RWPE1 (cell line): Measurements from ENCODE around the gene PCDH9.

Experiments
- CTCF ChIA-PET: fragments of 350-600 bp; sonication (Branson Sonifier 250); formaldehyde crosslinking; extraction: SDS; loops from one replicate; lab custom pipeline; 2021; lab: Yijun Ruan, JAX
- POLR2A ChIA-PET: fragments of 400-600 bp; formaldehyde crosslinking; extraction: SDS; loops from one replicate; lab custom pipeline; 2020; ENCODE audit warnings: antibody characterized with exemption; ENCODE audit not compliant: low non-redundant PET; lab: Yijun Ruan, JAX
- DNase-seq: peaks from one replicate; pipeline ENCODE4 v3.0.0; 2012; ENCODE audit warnings: low spot score
- H3K27ac ChIP-seq: fragments of 450-650 bp; 2 replicates; pipeline ENCODE4 v1.5.1; 2017
- TF ChIP-seq, protein P1 (sequence below): fragments of 450-650 bp; conservative IDR thresholded peaks from 2 replicates; pipeline ENCODE4 v1.5.1; 2017; ENCODE audit warnings: low read depth, mild to moderate bottlenecking

Gene PCDH9

DNA sequence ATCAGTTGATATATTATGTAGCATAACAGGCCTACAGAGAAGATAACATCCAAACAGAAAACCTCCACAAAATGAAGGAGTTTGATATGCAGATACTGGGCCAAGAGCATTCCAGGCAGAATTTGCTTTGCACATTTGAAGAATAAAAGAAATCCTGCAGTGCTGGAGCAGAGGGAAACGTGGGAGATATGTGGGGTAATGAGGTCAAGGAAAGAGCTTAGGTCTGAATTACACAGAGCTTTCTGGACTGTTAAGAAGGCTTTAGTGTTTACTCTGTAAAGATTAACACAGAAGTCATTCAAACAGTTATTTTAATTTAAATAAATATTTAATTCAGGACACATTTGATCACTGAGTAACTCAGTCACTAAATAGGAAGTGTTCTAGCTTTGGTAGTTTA, 692.7 kb downstream of the PCDH9 start:
- no peak overlapping the region for H3K27ac ChIP-seq
- ChIA-PET POLR2A (no interaction called here), CTCF (no interaction called here)
- TF ChIP-seq, protein P1, sequence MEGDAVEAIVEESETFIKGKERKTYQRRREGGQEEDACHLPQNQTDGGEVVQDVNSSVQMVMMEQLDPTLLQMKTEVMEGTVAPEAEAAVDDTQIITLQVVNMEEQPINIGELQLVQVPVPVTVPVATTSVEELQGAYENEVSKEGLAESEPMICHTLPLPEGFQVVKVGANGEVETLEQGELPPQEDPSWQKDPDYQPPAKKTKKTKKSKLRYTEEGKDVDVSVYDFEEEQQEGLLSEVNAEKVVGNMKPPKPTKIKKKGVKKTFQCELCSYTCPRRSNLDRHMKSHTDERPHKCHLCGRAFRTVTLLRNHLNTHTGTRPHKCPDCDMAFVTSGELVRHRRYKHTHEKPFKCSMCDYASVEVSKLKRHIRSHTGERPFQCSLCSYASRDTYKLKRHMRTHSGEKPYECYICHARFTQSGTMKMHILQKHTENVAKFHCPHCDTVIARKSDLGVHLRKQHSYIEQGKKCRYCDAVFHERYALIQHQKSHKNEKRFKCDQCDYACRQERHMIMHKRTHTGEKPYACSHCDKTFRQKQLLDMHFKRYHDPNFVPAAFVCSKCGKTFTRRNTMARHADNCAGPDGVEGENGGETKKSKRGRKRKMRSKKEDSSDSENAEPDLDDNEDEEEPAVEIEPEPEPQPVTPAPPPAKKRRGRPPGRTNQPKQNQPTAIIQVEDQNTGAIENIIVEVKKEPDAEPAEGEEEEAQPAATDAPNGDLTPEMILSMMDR: no peak
- no peak for DNase-seq

DNA sequence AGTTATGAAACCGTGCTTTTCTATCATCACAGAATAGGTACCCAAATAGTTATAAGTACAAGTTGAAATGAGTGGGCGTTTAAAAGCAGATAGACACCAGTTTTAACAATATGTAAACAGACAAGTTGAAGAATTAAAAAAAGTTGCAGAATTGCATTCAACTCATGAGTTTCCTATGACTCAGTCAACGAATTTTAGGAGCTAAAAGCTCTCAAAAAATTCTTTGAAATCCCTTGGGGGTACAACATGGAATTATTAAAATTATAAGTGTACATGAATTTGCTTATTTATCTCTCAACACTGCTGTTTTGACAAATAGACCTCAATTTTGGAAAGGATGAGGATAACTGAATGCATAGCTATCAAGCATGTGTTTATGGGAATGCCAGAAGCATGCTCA, 693.4 kb downstream of the PCDH9 start:
- H3K27ac ChIP-seq: no peak overlapping the region
- no peak for DNase-seq
- TF ChIP-seq, protein P1: no peak
- POLR2A ChIA-PET: no interaction called here
- CTCF ChIA-PET: no interaction called here

DNA sequence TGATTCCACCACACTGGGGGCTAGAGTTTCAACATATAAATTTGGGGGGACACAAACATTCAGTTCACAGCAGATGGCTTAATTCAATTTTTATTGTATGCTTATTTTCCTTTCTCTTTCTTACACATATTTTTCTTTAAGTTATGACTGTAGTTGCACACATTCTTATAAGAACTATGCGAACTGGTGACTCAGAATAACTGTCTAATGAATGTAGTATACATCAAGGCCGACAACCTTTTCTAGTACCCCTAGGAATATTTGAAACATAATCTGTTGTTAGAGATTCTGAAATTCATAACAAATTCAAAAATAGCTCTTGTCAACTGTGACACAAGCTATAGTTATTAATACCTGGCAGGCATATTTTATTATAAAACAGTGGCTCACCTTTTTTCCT, 695.6 kb downstream of the PCDH9 start:
- POLR2A ChIA-PET: no interaction called here
- no peak overlapping the region for H3K27ac ChIP-seq
- TF ChIP-seq, protein P1: no peak
- no peak for DNase-seq
- CTCF ChIA-PET: no interaction called here

DNA sequence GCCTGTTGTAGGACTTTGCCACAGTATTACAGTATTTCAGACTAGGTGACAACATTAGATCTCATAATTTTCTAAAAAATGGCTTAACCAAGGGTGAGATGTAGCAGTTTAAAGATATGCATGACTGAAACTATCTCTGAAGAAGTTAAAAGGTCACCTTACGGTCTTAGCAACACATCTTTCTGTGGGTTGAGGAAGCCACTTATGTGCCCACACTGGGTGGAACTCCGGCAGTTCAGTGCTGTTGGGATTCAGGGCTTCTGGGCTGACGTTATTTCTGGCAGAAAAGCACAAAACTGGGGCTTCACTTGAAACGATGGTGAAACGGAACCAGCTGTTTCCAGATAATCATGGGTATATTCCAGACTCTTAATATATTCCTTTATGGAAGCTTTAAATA, 697.3 kb downstream of the PCDH9 start:
- TF ChIP-seq, protein P1: no peak
- ChIA-PET CTCF (interaction anchor here (0.6 to 1.0 kb wide), 3 partner anchors 8 to 932 kb away, joined by 3 to 5 read pairs (median 3); no protein-coding TSS in a partner anchor), POLR2A (no interaction called here)
- DNase-seq: no peak
- H3K27ac ChIP-seq: no peak overlapping the region

DNA sequence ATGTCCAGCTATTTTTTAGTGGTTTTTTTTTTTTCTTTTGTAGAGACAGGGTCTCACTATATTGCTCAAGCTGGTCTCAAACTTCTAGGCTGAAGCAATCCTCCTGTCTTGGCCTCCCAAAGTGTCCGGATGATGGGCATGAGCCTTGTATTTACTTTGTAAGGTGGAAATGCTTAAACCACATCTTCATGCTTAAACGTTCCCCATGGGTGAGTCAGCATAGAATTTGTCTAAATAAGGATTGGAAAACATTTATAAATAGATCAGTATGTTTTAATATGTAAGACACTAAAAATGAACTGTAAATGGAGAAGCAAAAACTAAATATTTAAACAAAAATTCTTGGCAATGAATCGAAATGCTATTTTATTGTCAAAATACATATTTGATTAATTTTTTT, 698.0 kb downstream of the PCDH9 start:
- CTCF ChIA-PET: no interaction called here
- POLR2A ChIA-PET: no interaction called here
- DNase-seq: no peak
- no peak overlapping the region for H3K27ac ChIP-seq
- TF ChIP-seq, protein P1: no peak

DNA sequence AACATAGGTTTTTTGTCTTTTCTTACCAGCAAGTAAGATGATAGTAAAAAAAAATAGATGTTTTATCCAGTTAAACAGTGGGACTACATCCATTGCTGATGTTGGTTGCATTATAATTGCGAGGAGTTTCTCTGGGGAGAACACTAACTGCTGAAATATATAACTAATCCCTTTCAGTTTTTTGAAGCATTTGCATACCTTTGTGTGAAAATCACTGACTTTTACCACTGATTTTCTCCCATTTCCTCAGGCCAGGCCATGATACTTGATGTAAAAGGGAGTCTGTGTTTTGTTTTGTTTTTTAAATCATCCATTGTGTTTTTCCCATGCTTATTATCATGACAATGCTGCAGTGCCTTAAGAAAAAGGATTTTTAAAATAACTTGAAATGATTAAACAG, 699.5 kb downstream of the PCDH9 start:
- H3K27ac ChIP-seq: no peak overlapping the region
- ChIA-PET POLR2A (no interaction called here), CTCF (no interaction called here)
- DNase-seq: no peak
- TF ChIP-seq, protein P1: no peak

DNA sequence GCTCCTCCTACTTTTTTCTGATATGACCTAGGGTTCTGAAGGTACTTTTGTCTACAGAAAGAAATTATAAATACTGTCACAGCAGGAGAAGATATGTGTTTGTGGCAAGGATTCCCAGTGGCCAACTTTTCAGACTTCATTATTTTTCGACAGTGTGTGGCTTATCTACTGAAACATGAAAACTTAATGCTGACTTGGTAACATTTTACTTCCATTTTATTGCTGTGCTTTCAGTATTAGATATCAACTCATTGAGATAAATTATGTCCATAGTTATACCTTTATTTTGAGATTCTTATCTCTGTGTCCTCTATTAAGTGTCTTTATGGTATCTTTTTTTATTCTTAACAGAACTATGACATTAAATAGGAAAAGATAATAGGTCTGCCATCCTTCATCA, 700.0 kb downstream of the PCDH9 start:
- TF ChIP-seq, protein P1: no peak
- no peak for DNase-seq
- ChIA-PET POLR2A (no interaction called here), CTCF (no interaction called here)
- H3K27ac ChIP-seq: no peak overlapping the region
